ENCODE results near the gene HNRNPM. TPM values are rescaled to one million over a fixed set of nuclear protein-coding genes. Genes with fewer than 3 reads are reported as not detected.

Gene HNRNPM
- total RNA-seq, 1 experiment from 2014 or later: 468 TPM

GRCh38 chr19:8404391-8405151 is 40.2 kb upstream of the HNRNPM start:
- Histone ChIP-seq H4K91ac (ENCODE audit: insufficient read length, low read depth, low read length) (no peak overlapping the region), H2BK15ac (ENCODE audit: low read depth, low read length) (no peak overlapping the region), H3K9me3 (ENCODE audit: control insufficient read depth, low read depth, low read length) (no peaks in the 10 kb centered on the region), H3T11ph (ENCODE audit: low read length) (no peak overlapping the region), H3K4me2 (ENCODE audit: insufficient read depth, insufficient read length, low read length) (no peak overlapping the region), H2BK12ac (ENCODE audit: insufficient read length, low read depth, low read length) (no peak overlapping the region), H2BK5ac (ENCODE audit: insufficient read length, low read length) (no peak overlapping the region), H2BK120ac (ENCODE audit: low read depth, low read length, poor library complexity, severe bottlenecking) (no peak overlapping the region), H4K20me1 (ENCODE audit: control insufficient read depth, insufficient read depth, insufficient read length) (no peaks in the 10 kb centered on the region), H3K27ac (ENCODE audit: insufficient read length, low read depth, low read length) (no peak overlapping the region), H2AK5ac (ENCODE audit: insufficient read length, low read length) (no peak overlapping the region), H3K23me2 (ENCODE audit: insufficient read length, low read depth, low read length, poor library complexity, severe bottlenecking) (no peaks in the 10 kb centered on the region), H3K9ac (ENCODE audit: extremely low read depth, insufficient read length, low read length) (no peak overlapping the region), H4K8ac (replicated peaks; ENCODE audit: insufficient read length, low read depth, low read length) (no peak overlapping the region), H3K79me2 (ENCODE audit: insufficient read depth, low read length) (peaks cover 3% of the 10 kb centered on the region; the same call in 1 of the 2 replicates), H3K79me1 (ENCODE audit: insufficient read depth, low read depth, low read length, poor library complexity, severe bottlenecking) (no peaks in the 10 kb centered on the region), H2BK20ac (ENCODE audit: low read depth, low read length, poor library complexity, severe bottlenecking) (no peak overlapping the region), H3K23ac (ENCODE audit: insufficient read length, low read depth, low read length) (no peak overlapping the region), H3K4me1 (ENCODE audit: insufficient read depth, low read length) (no peaks in the 10 kb centered on the region), H3K18ac (ENCODE audit: insufficient read length, low read depth, low read length) (no peak overlapping the region), H3K14ac (ENCODE audit: insufficient read depth, low read length) (no peak overlapping the region), H3K27me3 (ENCODE audit: insufficient read depth, low read length) (no peaks in the 10 kb centered on the region), H2AFZ (ENCODE audit: low read length) (no peak overlapping the region), H3K56ac (ENCODE audit: insufficient read length, low read depth, low read length) (no peak overlapping the region), H4K5ac (ENCODE audit: insufficient read length, low read depth, low read length) (no peak overlapping the region), H3K4ac (ENCODE audit: low read depth, low read length) (no peak overlapping the region)
- H3K36me3 Mint-ChIP-seq (ENCODE audit: insufficient read depth in 1 of 3, low read depth in 3 of 3): peaks cover 20 to 43% (median 40%) of the 10 kb centered on the region in 3 experiments
- no peaks in the 10 kb centered on the region for H3K4me1 Mint-ChIP-seq
- no peaks in the 10 kb centered on the region for H3K9me3 Mint-ChIP-seq
- no peaks in the 10 kb centered on the region; the same call in 1 of the 2 replicates for H3K27me3 Mint-ChIP-seq (ENCODE audit: low read depth)
- H3K27ac Mint-ChIP-seq: peak overlapping the region in 1 of 3 experiments; percentile 84; a peak in 1 of 7 replicates
- no peak for DNase-seq
- H3K4me3 Mint-ChIP-seq: no peak overlapping the region
- no CpG with 5 or more reads among the region's 18 CpGs for WGBS (ENCODE audit: extremely low coverage, insufficient read length, low lambda C conversion rate)
- no peak for TF ChIP-seq CTCF (conservative IDR thresholded peaks at IDR 0.05)

Measured in H9 (cell line).